ENCODE measurements around the gene SNCB. TPM values are rescaled to one million over a fixed set of nuclear protein-coding genes. Genes with fewer than 3 reads are reported as not detected.

Gene SNCB
- total and polyA plus RNA-seq, 2 of the 13 experiments (the other 11 are each of a cell fraction or from before 2014, with no cell fraction given), result not detected

DNA sequence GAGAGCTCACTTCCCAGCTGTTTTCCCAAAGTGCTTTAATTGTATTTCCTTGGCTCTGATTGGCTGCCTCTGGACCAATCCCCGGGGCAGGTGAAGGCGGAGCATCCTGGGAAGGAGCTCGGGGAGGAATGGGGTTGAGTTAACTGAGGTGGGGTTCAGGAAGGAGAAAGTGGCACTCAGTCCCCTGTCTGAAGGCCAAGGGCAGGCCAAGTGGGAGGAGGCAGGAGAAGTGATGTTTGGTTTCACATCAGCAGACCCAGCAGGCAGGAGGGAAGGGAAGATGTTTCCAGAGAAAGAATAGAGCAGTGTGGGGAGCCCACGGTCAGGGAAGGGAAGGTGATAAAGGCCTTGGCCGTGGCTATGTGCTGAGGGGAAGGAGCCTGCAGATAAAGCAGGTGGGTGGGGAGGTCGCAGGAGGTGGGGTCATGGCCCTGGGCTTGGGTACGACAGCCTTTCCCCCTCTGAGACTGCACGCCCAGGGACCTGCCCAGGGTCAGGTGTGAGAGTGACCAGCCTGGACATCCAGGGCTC, 20.1 kb upstream of the SNCB start:
- ChIA-PET POLR2A (no interaction called here), CTCF (ENCODE audit: low intra/inter-chr PET ratio, low total read pairs) (no interaction called here)
- DNase-seq (ENCODE audit: low spot score), result no peak
- no peaks in the 10 kb centered on the region for H3K9me3 ChIP-seq (ENCODE audit: low read length)
- intact Hi-C loops (cut with micrococcal nuclease; ENCODE audit: unreplicated experiment), result no loop called here
- peaks cover 21% of the 10 kb centered on the region for H3K4me1 ChIP-seq (ENCODE audit: insufficient read depth, low read length)
- H4K20me1 ChIP-seq (ENCODE audit: insufficient read depth, low read length), result no peaks in the 10 kb centered on the region
- 64% methylated on average over 8 of the region's 8 CpGs for WGBS (ENCODE audit: low lambda C conversion rate)
- ATAC-seq, result no peak
- no TSS peak for BruUV-seq (replicated peaks)
- no peaks in the 10 kb centered on the region; a peak in 1 of 5 replicates for H3K36me3 ChIP-seq (replicated peaks in 1 of 2; ENCODE audit: control insufficient read depth in 1 of 2, insufficient read depth in 2 of 2, low read length in 2 of 2)
- no peak overlapping the region for H3K27ac ChIP-seq (ENCODE audit: extremely low read length, insufficient read depth, low read length)
- H3K27me3 ChIP-seq (ENCODE audit: control insufficient read depth in 1 of 2, insufficient read depth in 2 of 2, low read length in 2 of 2), result no peaks in the 10 kb centered on the region; a peak in 1 of 5 replicates
- no peak overlapping the region for H2AFZ ChIP-seq (ENCODE audit: low read length)
- no peak overlapping the region for H3K9ac ChIP-seq (ENCODE audit: insufficient read depth, low read depth, low read length)
- no peak overlapping the region for H3K4me2 ChIP-seq (ENCODE audit: low read depth, low read length)
- no peaks in the 10 kb centered on the region for H3K79me2 ChIP-seq (ENCODE audit: insufficient read depth, low read length)
- H3K4me3 ChIP-seq (replicated peaks in 1 of 3; ENCODE audit: insufficient read depth in 1 of 3, low read depth in 2 of 3, low read length in 3 of 3), result no peak overlapping the region
- FAIRE-seq, result no peak
- in situ Hi-C loops (cut with HindIII; ENCODE audit: extremely low pct_ligation_motif_present, low pct_unique_long_range_greater_than_20kb), result no loop called here
- no peak for TF ChIP-seq TAF15 (IDR thresholded peaks at IDR 0.05; ENCODE audit: low read depth, low read length, poor library complexity, severe bottlenecking)
- TF ChIP-seq, protein P1, sequence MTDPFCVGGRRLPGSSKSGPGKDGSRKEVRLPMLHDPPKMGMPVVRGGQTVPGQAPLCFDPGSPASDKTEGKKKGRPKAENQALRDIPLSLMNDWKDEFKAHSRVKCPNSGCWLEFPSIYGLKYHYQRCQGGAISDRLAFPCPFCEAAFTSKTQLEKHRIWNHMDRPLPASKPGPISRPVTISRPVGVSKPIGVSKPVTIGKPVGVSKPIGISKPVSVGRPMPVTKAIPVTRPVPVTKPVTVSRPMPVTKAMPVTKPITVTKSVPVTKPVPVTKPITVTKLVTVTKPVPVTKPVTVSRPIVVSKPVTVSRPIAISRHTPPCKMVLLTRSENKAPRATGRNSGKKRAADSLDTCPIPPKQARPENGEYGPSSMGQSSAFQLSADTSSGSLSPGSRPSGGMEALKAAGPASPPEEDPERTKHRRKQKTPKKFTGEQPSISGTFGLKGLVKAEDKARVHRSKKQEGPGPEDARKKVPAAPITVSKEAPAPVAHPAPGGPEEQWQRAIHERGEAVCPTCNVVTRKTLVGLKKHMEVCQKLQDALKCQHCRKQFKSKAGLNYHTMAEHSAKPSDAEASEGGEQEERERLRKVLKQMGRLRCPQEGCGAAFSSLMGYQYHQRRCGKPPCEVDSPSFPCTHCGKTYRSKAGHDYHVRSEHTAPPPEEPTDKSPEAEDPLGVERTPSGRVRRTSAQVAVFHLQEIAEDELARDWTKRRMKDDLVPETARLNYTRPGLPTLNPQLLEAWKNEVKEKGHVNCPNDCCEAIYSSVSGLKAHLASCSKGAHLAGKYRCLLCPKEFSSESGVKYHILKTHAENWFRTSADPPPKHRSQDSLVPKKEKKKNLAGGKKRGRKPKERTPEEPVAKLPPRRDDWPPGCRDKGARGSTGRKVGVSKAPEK (CRISPR knock-in tag; IDR thresholded peaks at IDR 0.05; ENCODE audit: borderline replicate concordance), result no peak
- no peak for TF ChIP-seq ZNF232 (CRISPR knock-in tag; IDR thresholded peaks at IDR 0.05; ENCODE audit: borderline replicate concordance)
- TF ChIP-seq, protein P2, sequence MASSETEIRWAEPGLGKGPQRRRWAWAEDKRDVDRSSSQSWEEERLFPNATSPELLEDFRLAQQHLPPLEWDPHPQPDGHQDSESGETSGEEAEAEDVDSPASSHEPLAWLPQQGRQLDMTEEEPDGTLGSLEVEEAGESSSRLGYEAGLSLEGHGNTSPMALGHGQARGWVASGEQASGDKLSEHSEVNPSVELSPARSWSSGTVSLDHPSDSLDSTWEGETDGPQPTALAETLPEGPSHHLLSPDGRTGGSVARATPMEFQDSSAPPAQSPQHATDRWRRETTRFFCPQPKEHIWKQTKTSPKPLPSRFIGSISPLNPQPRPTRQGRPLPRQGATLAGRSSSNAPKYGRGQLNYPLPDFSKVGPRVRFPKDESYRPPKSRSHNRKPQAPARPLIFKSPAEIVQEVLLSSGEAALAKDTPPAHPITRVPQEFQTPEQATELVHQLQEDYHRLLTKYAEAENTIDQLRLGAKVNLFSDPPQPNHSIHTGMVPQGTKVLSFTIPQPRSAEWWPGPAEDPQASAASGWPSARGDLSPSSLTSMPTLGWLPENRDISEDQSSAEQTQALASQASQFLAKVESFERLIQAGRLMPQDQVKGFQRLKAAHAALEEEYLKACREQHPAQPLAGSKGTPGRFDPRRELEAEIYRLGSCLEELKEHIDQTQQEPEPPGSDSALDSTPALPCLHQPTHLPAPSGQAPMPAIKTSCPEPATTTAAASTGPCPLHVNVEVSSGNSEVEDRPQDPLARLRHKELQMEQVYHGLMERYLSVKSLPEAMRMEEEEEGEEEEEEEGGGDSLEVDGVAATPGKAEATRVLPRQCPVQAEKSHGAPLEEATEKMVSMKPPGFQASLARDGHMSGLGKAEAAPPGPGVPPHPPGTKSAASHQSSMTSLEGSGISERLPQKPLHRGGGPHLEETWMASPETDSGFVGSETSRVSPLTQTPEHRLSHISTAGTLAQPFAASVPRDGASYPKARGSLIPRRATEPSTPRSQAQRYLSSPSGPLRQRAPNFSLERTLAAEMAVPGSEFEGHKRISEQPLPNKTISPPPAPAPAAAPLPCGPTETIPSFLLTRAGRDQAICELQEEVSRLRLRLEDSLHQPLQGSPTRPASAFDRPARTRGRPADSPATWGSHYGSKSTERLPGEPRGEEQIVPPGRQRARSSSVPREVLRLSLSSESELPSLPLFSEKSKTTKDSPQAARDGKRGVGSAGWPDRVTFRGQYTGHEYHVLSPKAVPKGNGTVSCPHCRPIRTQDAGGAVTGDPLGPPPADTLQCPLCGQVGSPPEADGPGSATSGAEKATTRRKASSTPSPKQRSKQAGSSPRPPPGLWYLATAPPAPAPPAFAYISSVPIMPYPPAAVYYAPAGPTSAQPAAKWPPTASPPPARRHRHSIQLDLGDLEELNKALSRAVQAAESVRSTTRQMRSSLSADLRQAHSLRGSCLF (CRISPR knock-in tag; IDR thresholded peaks at IDR 0.05; ENCODE audit: borderline replicate concordance), result no peak
- TF ChIP-seq RXRB (CRISPR knock-in tag; IDR thresholded peaks at IDR 0.05; ENCODE audit: borderline replicate concordance), result no peak
- TF ChIP-seq NR2C2 (CRISPR knock-in tag; IDR thresholded peaks at IDR 0.05; ENCODE audit: borderline replicate concordance), result no peak
- TF ChIP-seq, protein P3, sequence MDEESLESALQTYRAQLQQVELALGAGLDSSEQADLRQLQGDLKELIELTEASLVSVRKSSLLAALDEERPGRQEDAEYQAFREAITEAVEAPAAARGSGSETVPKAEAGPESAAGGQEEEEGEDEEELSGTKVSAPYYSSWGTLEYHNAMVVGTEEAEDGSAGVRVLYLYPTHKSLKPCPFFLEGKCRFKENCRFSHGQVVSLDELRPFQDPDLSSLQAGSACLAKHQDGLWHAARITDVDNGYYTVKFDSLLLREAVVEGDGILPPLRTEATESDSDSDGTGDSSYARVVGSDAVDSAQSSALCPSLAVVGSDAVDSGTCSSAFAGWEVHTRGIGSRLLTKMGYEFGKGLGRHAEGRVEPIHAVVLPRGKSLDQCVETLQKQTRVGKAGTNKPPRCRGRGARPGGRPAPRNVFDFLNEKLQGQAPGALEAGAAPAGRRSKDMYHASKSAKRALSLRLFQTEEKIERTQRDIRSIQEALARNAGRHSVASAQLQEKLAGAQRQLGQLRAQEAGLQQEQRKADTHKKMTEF (CRISPR knock-in tag; IDR thresholded peaks at IDR 0.05), result no peak
- TF ChIP-seq SRY (CRISPR knock-in tag; IDR thresholded peaks at IDR 0.05), result no peak
- no peak for TF ChIP-seq ZNF674 (CRISPR knock-in tag; IDR thresholded peaks at IDR 0.05; ENCODE audit: low read depth)
- TF ChIP-seq KDM4B (CRISPR knock-in tag; IDR thresholded peaks at IDR 0.05), result no peak
- TF ChIP-seq, protein P4, sequence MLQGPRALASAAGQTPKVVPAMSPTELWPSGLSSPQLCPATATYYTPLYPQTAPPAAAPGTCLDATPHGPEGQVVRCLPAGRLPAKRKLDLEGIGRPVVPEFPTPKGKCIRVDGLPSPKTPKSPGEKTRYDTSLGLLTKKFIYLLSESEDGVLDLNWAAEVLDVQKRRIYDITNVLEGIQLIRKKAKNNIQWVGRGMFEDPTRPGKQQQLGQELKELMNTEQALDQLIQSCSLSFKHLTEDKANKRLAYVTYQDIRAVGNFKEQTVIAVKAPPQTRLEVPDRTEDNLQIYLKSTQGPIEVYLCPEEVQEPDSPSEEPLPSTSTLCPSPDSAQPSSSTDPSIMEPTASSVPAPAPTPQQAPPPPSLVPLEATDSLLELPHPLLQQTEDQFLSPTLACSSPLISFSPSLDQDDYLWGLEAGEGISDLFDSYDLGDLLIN (CRISPR knock-in tag; IDR thresholded peaks at IDR 0.05; ENCODE audit: borderline replicate concordance), result no peak
